ENCODE results near the gene DPYSL5. TPM values are rescaled to one million over a fixed set of nuclear protein-coding genes. Genes with fewer than 3 reads are reported as not detected.

DPYSL5 gene
- total and polyA plus RNA-seq, 2 experiments from 2014 or later: 0.21 to 0.63 TPM

DNA sequence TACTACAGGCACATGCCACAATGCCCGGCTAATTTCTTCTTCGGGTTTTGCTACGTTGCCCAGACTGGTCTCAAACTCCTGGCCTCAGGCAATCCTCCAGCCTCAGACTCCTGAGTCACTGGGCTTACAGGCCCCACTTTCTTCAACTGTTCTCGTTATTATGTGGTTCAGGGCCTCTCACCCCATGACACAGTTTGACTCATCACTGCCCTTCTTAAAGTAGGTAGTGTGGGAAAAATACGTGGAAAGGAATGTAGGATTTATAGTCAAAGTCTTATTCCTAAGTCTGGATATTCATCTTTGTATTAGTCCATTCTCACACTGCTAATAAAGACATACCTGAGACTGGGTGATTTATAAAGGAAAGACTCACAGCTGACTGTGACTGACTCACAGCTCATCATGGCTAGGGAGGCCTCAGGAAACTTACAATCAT lies 42.7 kb upstream of the DPYSL5 start:
- no peak overlapping the region for H3K27ac ChIP-seq
- H3K4me3 ChIP-seq: no peak overlapping the region
- no peaks in the 10 kb centered on the region for H3K27me3 ChIP-seq
- no peaks in the 10 kb centered on the region for H3K36me3 ChIP-seq (replicated peaks; ENCODE audit: insufficient read depth, low read depth)
- H4K20me1 ChIP-seq (ENCODE audit: insufficient read depth, poor library complexity, severe bottlenecking): no peaks in the 10 kb centered on the region
- no peaks in the 10 kb centered on the region for H3K9me3 ChIP-seq (ENCODE audit: low read depth)
- no peak overlapping the region for H2AFZ ChIP-seq
- 68% methylated on average over 5 of the region's 5 CpGs for WGBS (ENCODE audit: low lambda C conversion rate, missing lambda C conversion rate)
- TF ChIP-seq EZH2 (IDR thresholded peaks at IDR 0.05; ENCODE audit: borderline replicate concordance): no peak
- TF ChIP-seq, protein P1, sequence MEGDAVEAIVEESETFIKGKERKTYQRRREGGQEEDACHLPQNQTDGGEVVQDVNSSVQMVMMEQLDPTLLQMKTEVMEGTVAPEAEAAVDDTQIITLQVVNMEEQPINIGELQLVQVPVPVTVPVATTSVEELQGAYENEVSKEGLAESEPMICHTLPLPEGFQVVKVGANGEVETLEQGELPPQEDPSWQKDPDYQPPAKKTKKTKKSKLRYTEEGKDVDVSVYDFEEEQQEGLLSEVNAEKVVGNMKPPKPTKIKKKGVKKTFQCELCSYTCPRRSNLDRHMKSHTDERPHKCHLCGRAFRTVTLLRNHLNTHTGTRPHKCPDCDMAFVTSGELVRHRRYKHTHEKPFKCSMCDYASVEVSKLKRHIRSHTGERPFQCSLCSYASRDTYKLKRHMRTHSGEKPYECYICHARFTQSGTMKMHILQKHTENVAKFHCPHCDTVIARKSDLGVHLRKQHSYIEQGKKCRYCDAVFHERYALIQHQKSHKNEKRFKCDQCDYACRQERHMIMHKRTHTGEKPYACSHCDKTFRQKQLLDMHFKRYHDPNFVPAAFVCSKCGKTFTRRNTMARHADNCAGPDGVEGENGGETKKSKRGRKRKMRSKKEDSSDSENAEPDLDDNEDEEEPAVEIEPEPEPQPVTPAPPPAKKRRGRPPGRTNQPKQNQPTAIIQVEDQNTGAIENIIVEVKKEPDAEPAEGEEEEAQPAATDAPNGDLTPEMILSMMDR (IDR thresholded peaks at IDR 0.05; ENCODE audit: poor library complexity): no peak
- no peak for TF ChIP-seq EZH2phosphoT487 (IDR thresholded peaks at IDR 0.05; ENCODE audit: low read depth, severe bottlenecking, unreplicated experiment)
- H3K4me1 ChIP-seq (ENCODE audit: insufficient read depth): no peaks in the 10 kb centered on the region
- no peaks in the 10 kb centered on the region for H3K9me2 ChIP-seq (replicated peaks; ENCODE audit: insufficient read depth)
- no peaks in the 10 kb centered on the region for H3K79me2 ChIP-seq
- DNase-seq (ENCODE audit: low spot score): no peak
- no peak overlapping the region for H3K4me2 ChIP-seq

DNA sequence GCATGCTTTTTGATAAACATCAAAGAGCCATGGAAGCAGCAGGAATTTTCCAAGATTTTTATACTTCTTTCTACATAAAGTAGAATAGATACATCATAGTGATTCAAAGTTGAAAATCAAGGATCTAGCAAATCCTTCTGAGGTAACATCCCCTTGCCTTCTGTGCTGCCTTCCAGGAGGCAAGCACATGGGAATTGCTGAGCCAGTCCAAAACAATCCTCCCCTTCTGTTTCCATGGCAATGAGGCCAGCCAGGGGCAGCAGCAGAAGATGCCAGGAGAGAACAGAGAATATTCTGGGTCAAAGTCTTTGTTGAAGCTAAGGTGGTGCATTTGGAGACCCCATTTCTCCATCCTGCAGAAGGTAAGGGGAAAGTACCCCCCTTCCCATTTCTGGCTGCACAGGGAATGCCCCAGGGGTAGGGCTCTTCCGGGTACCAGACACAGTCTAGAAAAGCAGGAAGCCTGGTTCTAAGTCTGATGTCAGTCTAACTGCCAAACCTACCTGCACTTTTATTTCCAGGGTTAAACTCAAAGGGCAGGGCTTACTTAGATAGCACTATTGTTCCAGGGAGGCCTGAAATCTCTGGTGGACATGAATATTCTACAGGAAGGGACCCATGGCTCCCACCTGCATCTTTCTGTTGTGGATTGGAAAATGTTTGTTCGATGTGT lies 40.0 kb upstream of the DPYSL5 start:
- 64% methylated on average over 2 of the region's 2 CpGs for WGBS (ENCODE audit: low lambda C conversion rate, missing lambda C conversion rate)
- H3K27me3 ChIP-seq: no peaks in the 10 kb centered on the region
- no peak overlapping the region for H2AFZ ChIP-seq
- H3K79me2 ChIP-seq: no peaks in the 10 kb centered on the region
- TF ChIP-seq EZH2 (IDR thresholded peaks at IDR 0.05; ENCODE audit: borderline replicate concordance): no peak
- TF ChIP-seq EZH2phosphoT487 (IDR thresholded peaks at IDR 0.05; ENCODE audit: low read depth, severe bottlenecking, unreplicated experiment): no peak
- TF ChIP-seq, protein P1 (IDR thresholded peaks at IDR 0.05; ENCODE audit: poor library complexity): no peak
- no peaks in the 10 kb centered on the region for H3K9me2 ChIP-seq (replicated peaks; ENCODE audit: insufficient read depth)
- no peaks in the 10 kb centered on the region for H3K9me3 ChIP-seq (ENCODE audit: low read depth)
- DNase-seq (ENCODE audit: low spot score): peak; percentile 46
- no peak overlapping the region for H3K4me2 ChIP-seq
- H3K4me1 ChIP-seq (ENCODE audit: insufficient read depth): no peaks in the 10 kb centered on the region
- no peaks in the 10 kb centered on the region for H4K20me1 ChIP-seq (ENCODE audit: insufficient read depth, poor library complexity, severe bottlenecking)
- no peak overlapping the region for H3K4me3 ChIP-seq
- no peaks in the 10 kb centered on the region for H3K36me3 ChIP-seq (replicated peaks; ENCODE audit: insufficient read depth, low read depth)
- no peak overlapping the region for H3K27ac ChIP-seq

DNA sequence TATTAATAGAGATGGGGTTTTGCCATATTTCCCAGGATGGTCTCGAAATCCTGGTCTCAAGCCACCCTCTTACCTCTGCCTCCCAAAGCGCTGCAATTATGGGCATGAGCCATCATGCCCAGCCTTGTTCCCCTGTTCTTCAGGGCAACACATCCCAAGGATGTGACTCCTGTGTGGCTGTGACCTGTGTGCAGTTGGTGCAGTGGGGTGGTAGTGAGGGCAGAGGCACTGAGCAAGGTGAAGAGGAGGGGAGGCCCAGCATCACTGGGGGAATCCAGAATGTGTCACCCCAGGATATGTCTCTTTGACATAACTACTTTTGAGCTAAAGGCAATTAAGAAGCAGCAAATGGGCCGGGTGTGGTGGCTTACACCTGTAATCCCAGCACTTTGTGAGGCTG lies 38.7 kb upstream of the DPYSL5 start:
- H2AFZ ChIP-seq: no peak overlapping the region
- no peaks in the 10 kb centered on the region for H3K27me3 ChIP-seq
- H3K4me3 ChIP-seq: no peak overlapping the region
- no peak overlapping the region for H3K27ac ChIP-seq
- DNase-seq (ENCODE audit: low spot score): no peak
- H4K20me1 ChIP-seq (ENCODE audit: insufficient read depth, poor library complexity, severe bottlenecking): no peaks in the 10 kb centered on the region
- no peak overlapping the region for H3K4me2 ChIP-seq
- no peaks in the 10 kb centered on the region for H3K9me3 ChIP-seq (ENCODE audit: low read depth)
- no peaks in the 10 kb centered on the region for H3K79me2 ChIP-seq
- no peaks in the 10 kb centered on the region for H3K36me3 ChIP-seq (replicated peaks; ENCODE audit: insufficient read depth, low read depth)
- WGBS (ENCODE audit: low lambda C conversion rate, missing lambda C conversion rate): 81% methylated on average over 3 of the region's 3 CpGs
- TF ChIP-seq, protein P1 (IDR thresholded peaks at IDR 0.05; ENCODE audit: poor library complexity): no peak
- TF ChIP-seq EZH2phosphoT487 (IDR thresholded peaks at IDR 0.05; ENCODE audit: low read depth, severe bottlenecking, unreplicated experiment) (no peak), EZH2 (IDR thresholded peaks at IDR 0.05; ENCODE audit: borderline replicate concordance) (no peak)
- no peaks in the 10 kb centered on the region for H3K9me2 ChIP-seq (replicated peaks; ENCODE audit: insufficient read depth)
- no peaks in the 10 kb centered on the region for H3K4me1 ChIP-seq (ENCODE audit: insufficient read depth)
